Hepatocyte (in vitro differentiated cells): ENCODE measurements around the gene LGALS3BP. TPM values are rescaled to one million over a fixed set of nuclear protein-coding genes. Genes with fewer than 3 reads are reported as not detected.
A peak's percentile ranks its signal among the peaks of the same experiment; 100 is the strongest.

ENCODE experiments used
- DNase-seq: peaks from one replicate; pipeline ENCODE4 v3.0.0-alpha.2; 2016; ENCODE audit warnings: low spot score
- H2AFZ ChIP-seq: fragments of 200-600 bp; sonication (generic); 2 replicates; pipeline ENCODE4 v1.6.0; 2016; ENCODE audit warnings: antibody characterized with exemption, mild to moderate bottlenecking
- H3K27ac ChIP-seq: fragments of 200-600 bp; sonication (generic); 2 replicates; pipeline ENCODE4 v1.5.1; 2016; ENCODE audit warnings: mild to moderate bottlenecking
- H3K27me3 ChIP-seq: fragments of 200-600 bp; sonication (generic); 2 replicates; pipeline ENCODE4 v1.6.1; 2016
- H3K36me3 ChIP-seq: fragments of 200-600 bp; sonication (generic); replicated peaks from 2 replicates; pipeline ENCODE4 v1.5.1; 2016; ENCODE audit warnings: low read depth; ENCODE audit not compliant: insufficient read depth
- H3K4me1 ChIP-seq: fragments of 200-600 bp; sonication (generic); 2 replicates; pipeline ENCODE4 v1.5.1; 2016; ENCODE audit warnings: mild to moderate bottlenecking, moderate library complexity; ENCODE audit not compliant: insufficient read depth
- H3K4me2 ChIP-seq: fragments of 200-600 bp; sonication (generic); 2 replicates; pipeline ENCODE4 v1.6.0; 2016
- H3K4me3 ChIP-seq: fragments of 200-600 bp; sonication (generic); 2 replicates; pipeline ENCODE4 v1.5.1; 2016; ENCODE audit warnings: mild to moderate bottlenecking
- H3K79me2 ChIP-seq: fragments of 200-600 bp; sonication (generic); 2 replicates; pipeline ENCODE4 v1.6.0; 2017; ENCODE audit warnings: mild to moderate bottlenecking
- H3K9me2 ChIP-seq: fragments of 200-600 bp; sonication (generic); replicated peaks from 2 replicates; pipeline ENCODE4 v1.6.0; 2017; ENCODE audit warnings: mild to moderate bottlenecking; ENCODE audit not compliant: insufficient read depth
- H3K9me3 ChIP-seq: fragments of 200-600 bp; sonication (generic); 2 replicates; pipeline ENCODE4 v1.5.1; 2016; ENCODE audit warnings: low read depth, mild to moderate bottlenecking
- H4K20me1 ChIP-seq: fragments of 200-600 bp; sonication (generic); 2 replicates; pipeline ENCODE4 v1.6.0; 2016; ENCODE audit warnings: mild to moderate bottlenecking; ENCODE audit not compliant: insufficient read depth, poor library complexity, severe bottlenecking
- EZH2 ChIP-seq: fragments of 200-600 bp; sonication (generic); IDR thresholded peaks from 2 replicates; pipeline ENCODE4 v1.6.1; 2016; ENCODE audit warnings: antibody characterized with exemption, mild to moderate bottlenecking, borderline replicate concordance
- EZH2phosphoT487 ChIP-seq: fragments of 200-600 bp; sonication (generic); IDR thresholded peaks from one replicate; pipeline ENCODE4 v1.6.1; 2018; ENCODE audit warnings: antibody characterized with exemption, mild to moderate bottlenecking, low read depth, moderate library complexity; ENCODE audit not compliant: unreplicated experiment, severe bottlenecking
- WGBS: methylation state at CpG from one replicate; pipeline ENCODE4 v1.1.6; 2016; ENCODE audit warnings: low lambda C conversion rate; ENCODE audit errors: missing lambda C conversion rate; 5-methylcytosine and 5-hydroxymethylcytosine counted together
- polyA plus RNA-seq: library from polyadenylated mRNA; unstranded; fragments of >200 nt; fragmentation: Nextera tagmentation; extraction: Ambion mirVana; gene quantifications from 2 replicates; pipeline ENCODE4 v1.2.1, GENCODE V29; 2016
- total RNA-seq: library from RNA; depleted of rRNA; stranded (reverse); fragments of >200 nt; gene quantifications from 2 replicates; pipeline ENCODE4 v1.2.3, GENCODE V29; 2014
- TF ChIP-seq, protein P1 (sequence below): fragments of 200-600 bp; sonication (generic); IDR thresholded peaks from 2 replicates; pipeline ENCODE4 v1.5.1; 2016; ENCODE audit warnings: antibody characterized with exemption, mild to moderate bottlenecking; ENCODE audit not compliant: poor library complexity

The LGALS3BP gene
- total and polyA plus RNA-seq, 2 experiments from 2014 or later, result 305 to 787 TPM

DNA sequence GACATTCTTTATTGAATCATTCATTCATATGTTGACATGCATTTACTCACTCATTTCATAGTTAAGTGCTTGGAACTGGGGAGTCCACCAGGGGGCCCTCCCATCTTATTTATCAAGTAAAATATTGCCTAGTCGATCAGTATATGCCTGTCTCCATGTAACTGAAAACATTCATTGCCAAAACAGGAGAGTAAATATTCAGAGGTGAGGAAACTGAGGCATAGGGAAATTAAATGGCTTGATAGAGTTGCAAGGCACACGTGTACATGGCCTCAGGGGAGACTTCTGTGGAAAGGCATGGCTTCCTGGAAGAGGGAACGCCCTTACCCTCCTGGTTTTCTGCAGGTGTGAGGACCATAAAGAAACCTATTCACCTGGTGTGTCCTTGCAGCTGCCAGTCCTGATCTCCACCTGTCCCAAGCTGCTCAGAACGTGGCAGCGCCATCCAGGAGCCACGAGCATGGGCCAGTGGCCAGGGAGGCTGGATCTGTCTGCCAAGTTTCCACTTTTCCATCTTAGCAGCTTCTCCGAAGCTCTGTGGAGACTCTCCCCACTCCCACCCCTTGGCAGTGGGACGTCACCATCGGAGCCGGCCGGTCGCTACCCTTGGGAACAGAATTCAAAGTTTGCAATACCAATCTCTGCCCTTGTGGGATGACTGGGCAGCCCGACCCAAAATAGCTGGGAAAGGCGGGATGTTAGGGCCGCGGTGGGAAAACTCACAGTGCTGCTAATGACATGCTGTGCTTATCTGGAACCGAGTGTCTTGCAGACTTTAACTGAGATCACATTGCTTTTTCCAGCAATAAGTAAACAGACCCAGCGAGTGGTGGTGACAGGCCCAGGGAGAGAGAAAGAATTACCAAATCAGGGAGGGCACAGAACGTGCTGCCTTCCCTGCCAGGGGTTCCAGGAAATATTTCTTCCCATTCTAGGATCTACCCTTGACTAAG lies 40.2 kb upstream of the LGALS3BP start:
- 30% methylated on average over 19 of the region's 19 CpGs for WGBS
- no peaks in the 10 kb centered on the region for H3K9me2 ChIP-seq
- peak; percentile 68 for DNase-seq
- H3K79me2 ChIP-seq, result no peaks in the 10 kb centered on the region
- H2AFZ ChIP-seq, result no peak overlapping the region
- no peak overlapping the region for H3K4me3 ChIP-seq
- H3K4me2 ChIP-seq, result peak overlapping the region; percentile 51
- H3K27ac ChIP-seq, result peak overlapping the region; percentile 46
- peaks cover 34% of the 10 kb centered on the region for H3K4me1 ChIP-seq
- H3K36me3 ChIP-seq, result no peaks in the 10 kb centered on the region
- no peaks in the 10 kb centered on the region for H4K20me1 ChIP-seq
- H3K9me3 ChIP-seq, result peaks cover under 1% of the 10 kb centered on the region
- no peaks in the 10 kb centered on the region for H3K27me3 ChIP-seq
- TF ChIP-seq, protein P1, sequence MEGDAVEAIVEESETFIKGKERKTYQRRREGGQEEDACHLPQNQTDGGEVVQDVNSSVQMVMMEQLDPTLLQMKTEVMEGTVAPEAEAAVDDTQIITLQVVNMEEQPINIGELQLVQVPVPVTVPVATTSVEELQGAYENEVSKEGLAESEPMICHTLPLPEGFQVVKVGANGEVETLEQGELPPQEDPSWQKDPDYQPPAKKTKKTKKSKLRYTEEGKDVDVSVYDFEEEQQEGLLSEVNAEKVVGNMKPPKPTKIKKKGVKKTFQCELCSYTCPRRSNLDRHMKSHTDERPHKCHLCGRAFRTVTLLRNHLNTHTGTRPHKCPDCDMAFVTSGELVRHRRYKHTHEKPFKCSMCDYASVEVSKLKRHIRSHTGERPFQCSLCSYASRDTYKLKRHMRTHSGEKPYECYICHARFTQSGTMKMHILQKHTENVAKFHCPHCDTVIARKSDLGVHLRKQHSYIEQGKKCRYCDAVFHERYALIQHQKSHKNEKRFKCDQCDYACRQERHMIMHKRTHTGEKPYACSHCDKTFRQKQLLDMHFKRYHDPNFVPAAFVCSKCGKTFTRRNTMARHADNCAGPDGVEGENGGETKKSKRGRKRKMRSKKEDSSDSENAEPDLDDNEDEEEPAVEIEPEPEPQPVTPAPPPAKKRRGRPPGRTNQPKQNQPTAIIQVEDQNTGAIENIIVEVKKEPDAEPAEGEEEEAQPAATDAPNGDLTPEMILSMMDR, result peak; percentile 59
- TF ChIP-seq EZH2, result no peak

DNA sequence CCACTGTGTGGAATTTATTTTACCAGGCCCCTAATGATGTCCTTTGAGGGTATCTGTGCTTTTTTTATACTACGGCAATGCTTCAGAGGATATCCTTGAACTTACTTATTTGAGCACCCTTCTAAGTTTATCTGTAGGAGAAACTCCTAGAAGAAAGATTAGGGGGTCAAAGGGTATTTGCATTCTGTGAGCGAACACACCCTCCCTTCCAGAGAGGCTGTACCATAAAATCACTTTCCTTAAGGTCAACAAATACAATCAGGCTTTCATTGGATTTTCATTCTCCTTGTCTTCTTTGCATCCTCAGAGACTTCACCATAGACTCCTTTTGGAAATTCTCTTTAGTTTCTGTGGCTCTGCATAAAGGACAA lies 39.5 kb upstream of the LGALS3BP start:
- Histone ChIP-seq H3K9me3 (peaks cover 7% of the 10 kb centered on the region), H2AFZ (no peak overlapping the region), H4K20me1 (no peaks in the 10 kb centered on the region), H3K9me2 (no peaks in the 10 kb centered on the region), H3K27ac (no peak overlapping the region), H3K79me2 (no peaks in the 10 kb centered on the region), H3K27me3 (no peaks in the 10 kb centered on the region), H3K4me1 (peaks cover 30% of the 10 kb centered on the region), H3K4me2 (no peak overlapping the region), H3K4me3 (no peak overlapping the region), H3K36me3 (no peaks in the 10 kb centered on the region)
- no peak for DNase-seq
- WGBS, result 65% methylated on average over 2 of the region's 2 CpGs
- TF ChIP-seq EZH2, result no peak
- TF ChIP-seq, protein P1, result no peak
- TF ChIP-seq EZH2phosphoT487, result no peak

DNA sequence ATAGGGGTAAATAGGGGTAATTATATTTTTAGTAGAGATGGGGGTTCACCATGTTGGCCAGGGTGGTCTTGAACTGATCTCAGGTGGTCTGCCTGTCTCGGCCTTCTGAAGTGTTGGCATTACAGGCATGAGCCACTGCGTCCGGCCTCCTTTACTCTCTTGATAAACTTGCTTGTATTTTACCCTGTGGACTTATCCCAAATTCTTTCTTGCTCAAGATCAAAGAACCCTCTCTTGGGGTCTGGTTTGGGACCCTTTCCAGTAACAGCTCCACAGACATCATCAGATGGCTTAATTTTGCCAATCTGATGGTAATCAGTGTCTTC lies 38.6 kb upstream of the LGALS3BP start:
- no peak overlapping the region for H3K4me2 ChIP-seq
- H3K9me3 ChIP-seq, result peaks cover 7% of the 10 kb centered on the region
- no peak overlapping the region for H3K4me3 ChIP-seq
- no peak for DNase-seq
- H3K4me1 ChIP-seq, result peaks cover 22% of the 10 kb centered on the region
- H3K27ac ChIP-seq, result no peak overlapping the region
- no peak for TF ChIP-seq EZH2
- TF ChIP-seq EZH2phosphoT487, result no peak
- TF ChIP-seq, protein P1, result no peak
- no peaks in the 10 kb centered on the region for H3K79me2 ChIP-seq
- H3K9me2 ChIP-seq, result no peaks in the 10 kb centered on the region
- 84% methylated on average over 3 of the region's 3 CpGs for WGBS
- H3K36me3 ChIP-seq, result no peaks in the 10 kb centered on the region
- H3K27me3 ChIP-seq, result no peaks in the 10 kb centered on the region
- H4K20me1 ChIP-seq, result no peaks in the 10 kb centered on the region
- H2AFZ ChIP-seq, result no peak overlapping the region
